Ishikawa (cell line): ENCODE data around the gene FFAR3.

Source experiments
- CEBPB ChIP-seq: IDR thresholded peaks from 2 replicates; pipeline ENCODE4 v1.6.1; 2012
- CREB1 ChIP-seq: IDR thresholded peaks from 2 replicates; pipeline ENCODE4 v1.6.1; 2012; ENCODE audit warnings: low read depth
- EGR1 ChIP-seq: IDR thresholded peaks from 2 replicates; pipeline ENCODE4 v1.6.1; 2012
- EP300 ChIP-seq: IDR thresholded peaks from 2 replicates; pipeline ENCODE4 v1.6.1; 2012; ENCODE audit warnings: borderline replicate concordance
- FOXM1 ChIP-seq: IDR thresholded peaks from 2 replicates; pipeline ENCODE4 v1.6.1; 2012; ENCODE audit warnings: low read depth, borderline replicate concordance
- NFIC ChIP-seq: IDR thresholded peaks from 2 replicates; pipeline ENCODE4 v1.6.1; 2012
- RAD21 ChIP-seq: IDR thresholded peaks from 2 replicates; pipeline ENCODE4 v1.6.1; 2012; ENCODE audit warnings: low read depth
- TAF1 ChIP-seq: IDR thresholded peaks from 2 replicates; pipeline ENCODE4 v1.6.1; 2012; ENCODE audit warnings: low read depth, mild to moderate bottlenecking
- TCF12 ChIP-seq: IDR thresholded peaks from 2 replicates; pipeline ENCODE4 v1.6.1; 2012; ENCODE audit warnings: low read depth
- TEAD4 ChIP-seq: IDR thresholded peaks from 2 replicates; pipeline ENCODE4 v1.6.1; 2012
- YY1 ChIP-seq: IDR thresholded peaks from 2 replicates; pipeline ENCODE4 v1.6.1; 2012; ENCODE audit warnings: low read depth
- ZBTB7A ChIP-seq: IDR thresholded peaks from 2 replicates; pipeline ENCODE4 v1.6.1; 2012; ENCODE audit warnings: low read depth
- TF ChIP-seq, protein P1 (sequence below): IDR thresholded peaks from 2 replicates; pipeline ENCODE4 v1.6.1; 2012
- TF ChIP-seq, protein P2 (sequence below): IDR thresholded peaks from 2 replicates; pipeline ENCODE4 v1.6.1; 2012
- TF ChIP-seq, protein P3 (sequence below): IDR thresholded peaks from 2 replicates; pipeline ENCODE4 v1.6.1; 2012; ENCODE audit warnings: low read depth, mild to moderate bottlenecking

FFAR3 gene

DNA sequence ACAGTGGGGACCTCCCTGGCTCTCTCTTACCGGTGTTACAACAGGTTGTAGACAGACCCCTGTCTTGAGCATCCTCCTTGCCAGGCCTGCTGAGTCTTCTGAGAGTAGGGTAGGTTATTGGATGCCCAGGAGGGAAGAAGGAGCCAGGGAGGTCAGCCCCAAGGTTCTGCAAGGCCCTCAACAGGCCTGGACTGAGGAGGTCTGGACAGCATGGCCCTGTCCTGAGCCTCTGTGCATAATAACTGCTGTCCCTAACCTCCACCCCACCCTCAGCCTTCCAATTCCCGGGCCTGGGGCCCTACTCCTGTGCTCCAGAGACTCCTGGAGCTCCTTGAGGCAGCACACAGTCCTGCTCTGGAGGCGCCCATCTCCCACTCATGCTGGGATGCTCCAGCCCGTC, 28.9 kb upstream of the FFAR3 start:
- TF ChIP-seq NFIC (no peak), FOXM1 (no peak), EGR1 (no peak), CREB1 (no peak), YY1 (no peak), ZBTB7A (no peak), EP300 (no peak), TCF12 (no peak), RAD21 (no peak), TAF1 (no peak), TEAD4 (no peak), CEBPB (no peak)
- TF ChIP-seq, protein P1, sequence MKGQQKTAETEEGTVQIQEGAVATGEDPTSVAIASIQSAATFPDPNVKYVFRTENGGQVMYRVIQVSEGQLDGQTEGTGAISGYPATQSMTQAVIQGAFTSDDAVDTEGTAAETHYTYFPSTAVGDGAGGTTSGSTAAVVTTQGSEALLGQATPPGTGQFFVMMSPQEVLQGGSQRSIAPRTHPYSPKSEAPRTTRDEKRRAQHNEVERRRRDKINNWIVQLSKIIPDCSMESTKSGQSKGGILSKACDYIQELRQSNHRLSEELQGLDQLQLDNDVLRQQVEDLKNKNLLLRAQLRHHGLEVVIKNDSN, result no peak
- TF ChIP-seq, protein P2, sequence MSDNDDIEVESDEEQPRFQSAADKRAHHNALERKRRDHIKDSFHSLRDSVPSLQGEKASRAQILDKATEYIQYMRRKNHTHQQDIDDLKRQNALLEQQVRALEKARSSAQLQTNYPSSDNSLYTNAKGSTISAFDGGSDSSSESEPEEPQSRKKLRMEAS, result no peak
- TF ChIP-seq, protein P3, sequence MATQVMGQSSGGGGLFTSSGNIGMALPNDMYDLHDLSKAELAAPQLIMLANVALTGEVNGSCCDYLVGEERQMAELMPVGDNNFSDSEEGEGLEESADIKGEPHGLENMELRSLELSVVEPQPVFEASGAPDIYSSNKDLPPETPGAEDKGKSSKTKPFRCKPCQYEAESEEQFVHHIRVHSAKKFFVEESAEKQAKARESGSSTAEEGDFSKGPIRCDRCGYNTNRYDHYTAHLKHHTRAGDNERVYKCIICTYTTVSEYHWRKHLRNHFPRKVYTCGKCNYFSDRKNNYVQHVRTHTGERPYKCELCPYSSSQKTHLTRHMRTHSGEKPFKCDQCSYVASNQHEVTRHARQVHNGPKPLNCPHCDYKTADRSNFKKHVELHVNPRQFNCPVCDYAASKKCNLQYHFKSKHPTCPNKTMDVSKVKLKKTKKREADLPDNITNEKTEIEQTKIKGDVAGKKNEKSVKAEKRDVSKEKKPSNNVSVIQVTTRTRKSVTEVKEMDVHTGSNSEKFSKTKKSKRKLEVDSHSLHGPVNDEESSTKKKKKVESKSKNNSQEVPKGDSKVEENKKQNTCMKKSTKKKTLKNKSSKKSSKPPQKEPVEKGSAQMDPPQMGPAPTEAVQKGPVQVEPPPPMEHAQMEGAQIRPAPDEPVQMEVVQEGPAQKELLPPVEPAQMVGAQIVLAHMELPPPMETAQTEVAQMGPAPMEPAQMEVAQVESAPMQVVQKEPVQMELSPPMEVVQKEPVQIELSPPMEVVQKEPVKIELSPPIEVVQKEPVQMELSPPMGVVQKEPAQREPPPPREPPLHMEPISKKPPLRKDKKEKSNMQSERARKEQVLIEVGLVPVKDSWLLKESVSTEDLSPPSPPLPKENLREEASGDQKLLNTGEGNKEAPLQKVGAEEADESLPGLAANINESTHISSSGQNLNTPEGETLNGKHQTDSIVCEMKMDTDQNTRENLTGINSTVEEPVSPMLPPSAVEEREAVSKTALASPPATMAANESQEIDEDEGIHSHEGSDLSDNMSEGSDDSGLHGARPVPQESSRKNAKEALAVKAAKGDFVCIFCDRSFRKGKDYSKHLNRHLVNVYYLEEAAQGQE, result no peak

- TF ChIP-seq FOXM1 (no peak), TAF1 (no peak), CEBPB (no peak), RAD21 (no peak), CREB1 (no peak), EGR1 (no peak)
- TF ChIP-seq, protein P3, result no peak
- TF ChIP-seq, protein P1, result no peak
Measured at GRCh38 chr19:35330475-35330874, 27.8 kb upstream of the FFAR3 start.

DNA sequence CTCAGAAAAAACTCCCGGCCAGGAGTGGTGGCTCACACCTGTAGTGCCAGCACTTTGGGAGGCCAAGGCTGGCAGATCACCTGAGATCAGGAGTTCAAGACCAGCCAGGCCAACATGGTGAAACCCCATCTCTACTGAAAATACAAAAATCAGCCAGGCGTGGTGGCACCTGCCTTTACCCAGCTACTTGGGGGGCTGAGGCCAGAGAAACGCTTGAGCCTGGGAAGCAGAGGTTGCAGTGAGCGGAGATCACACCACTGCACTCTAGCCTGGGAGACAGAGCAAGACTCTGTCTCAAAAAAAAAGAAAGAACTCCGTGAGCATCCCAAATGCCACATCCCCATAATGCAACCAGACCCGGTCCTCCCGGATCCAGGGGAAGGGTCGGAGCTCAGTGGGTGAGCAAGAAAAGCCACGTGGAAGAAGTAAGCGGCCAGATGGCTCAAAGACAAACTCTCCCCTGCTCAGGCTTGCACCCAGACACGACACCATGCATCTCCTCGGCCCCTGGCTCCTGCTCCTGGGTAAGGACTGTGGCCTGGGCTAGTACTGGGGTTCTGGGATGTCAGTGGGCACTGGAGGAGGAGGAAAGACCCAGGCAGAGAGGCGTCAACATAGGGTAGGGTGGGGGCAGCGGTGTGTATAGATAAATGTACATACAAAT, 26.6 kb upstream of the FFAR3 start:
- TF ChIP-seq YY1 (no peak), TAF1 (no peak), ZBTB7A (no peak), NFIC (no peak), CEBPB (no peak), EGR1 (no peak), TEAD4 (no peak), FOXM1 (no peak), EP300 (no peak), RAD21 (no peak), CREB1 (no peak)
- TF ChIP-seq, protein P2, result no peak
- TF ChIP-seq, protein P1, result no peak

GRCh38 chr19:35332817-35333216, 25.4 kb upstream of the FFAR3 start:
- no peak for TF ChIP-seq FOXM1
- TF ChIP-seq EGR1, result no peak
- no peak for TF ChIP-seq CREB1
- no peak for TF ChIP-seq YY1
- TF ChIP-seq, protein P3, result no peak
- TF ChIP-seq TCF12, result no peak
- TF ChIP-seq RAD21, result no peak
- TF ChIP-seq NFIC, result no peak
- TF ChIP-seq, protein P1, result no peak
- TF ChIP-seq EP300, result no peak
- no peak for TF ChIP-seq ZBTB7A
